GM12874 (cell line): ENCODE measurements around the gene EMC8.

Experiments
- CTCF ChIP-seq: IDR thresholded peaks from 2 replicates; pipeline ENCODE4 v1.5.1; 2011; ENCODE audit warnings: low read depth, mild to moderate bottlenecking, control low read depth, low read length, moderate library complexity; ENCODE audit not compliant: insufficient read depth

Gene EMC8

GRCh38 chr16:85736921-85737320, 62.4 kb downstream of the EMC8 start:
- TF ChIP-seq CTCF = no peak

GRCh38 chr16:85735946-85736345, 63.4 kb downstream of the EMC8 start:
- no peak for TF ChIP-seq CTCF

- TF ChIP-seq CTCF = no peak
These were observed 64.1 kb downstream of the EMC8 start for GRCh38 chr16:85735225-85735635.

GRCh38 chr16:85734311-85735017, 64.9 kb downstream of the EMC8 start:
- no peak for TF ChIP-seq CTCF

- TF ChIP-seq CTCF = no peak
These were observed 65.5 kb downstream of the EMC8 start for GRCh38 chr16:85733839-85734170.

GRCh38 chr16:85733155-85733838, 66.0 kb downstream of the EMC8 start:
- TF ChIP-seq CTCF = no peak

- no peak for TF ChIP-seq CTCF
These were observed 68.2 kb downstream of the EMC8 start for GRCh38 chr16:85731179-85731578.
